Posterior cingulate gyrus (tissue), 11 donors: ENCODE data around the gene PPP6R1.

Experiments used
- DNase-seq, 10 donors: peaks; one replicate each; pipeline versions ENCODE4 v3.0.0 to v3.0.0-alpha.2; 2020 to 2021; ENCODE audit warnings: mixed read lengths in 3 of 10
- intact Hi-C: fragments of 100-400 bp; cut with DNase I; formaldehyde crosslinking; loops from one replicate; pipeline ENCODE4 v1.15.1; 2023

PPP6R1 gene

GRCh38 chr19:55247621-55248099 lies 11.2 kb downstream of the PPP6R1 start:
- intact Hi-C loops: no loop called here
- DNase-seq: peak in 3 of 10 donors; percentile 70 to 80 (median 79)

DNA sequence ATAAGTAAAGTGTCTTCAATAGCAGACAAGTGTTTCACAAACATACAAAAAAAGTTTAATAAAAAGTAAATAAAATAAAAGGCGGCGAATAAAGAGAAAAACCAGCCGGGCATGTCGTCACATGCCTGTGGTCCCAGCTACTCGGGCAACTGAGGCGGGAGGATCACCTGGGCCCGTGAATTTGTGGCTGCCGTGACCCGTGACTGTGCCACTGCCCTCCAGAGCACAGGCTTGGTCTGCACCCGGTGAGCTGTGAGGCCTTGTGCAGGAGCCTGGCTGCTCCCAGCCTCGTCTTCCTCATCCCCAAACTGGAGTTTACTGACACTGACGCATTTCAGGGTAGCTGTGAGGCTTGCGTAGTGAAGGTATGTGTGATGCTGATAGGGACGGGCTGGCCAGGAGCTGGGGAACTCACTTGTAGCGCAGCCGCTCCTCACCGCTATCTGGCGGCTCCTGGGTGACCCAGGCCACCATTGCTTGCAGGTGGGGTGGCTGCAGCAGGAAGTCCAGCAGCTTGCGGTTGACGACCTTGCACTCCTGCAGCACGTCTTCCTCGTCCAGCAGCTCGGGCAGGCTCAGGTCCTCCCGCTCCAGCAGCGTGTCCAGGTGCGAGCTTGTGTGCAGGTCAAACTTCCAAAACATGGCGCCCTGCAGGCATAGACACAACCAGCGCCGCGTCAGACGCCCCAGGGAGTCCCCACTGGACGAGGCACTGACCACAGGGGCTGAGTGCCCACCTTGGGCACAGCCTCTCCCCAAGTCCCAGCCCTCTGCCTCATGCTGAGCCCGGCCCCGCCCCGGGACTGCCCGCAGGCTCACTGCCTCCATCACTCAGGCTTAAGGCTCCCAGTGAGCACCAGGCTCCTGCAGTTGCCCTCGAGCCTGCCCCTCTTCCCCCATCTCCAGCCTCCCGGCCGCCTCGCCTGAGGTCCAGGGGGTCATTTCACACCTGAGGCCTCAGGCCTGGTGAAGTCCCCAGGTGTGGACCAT lies 12.1 kb downstream of the PPP6R1 start:
- intact Hi-C loops: no loop called here
- DNase-seq: peak in 3 of 10 donors; percentile 53 to 82 (median 75)

GRCh38 chr19:55245236-55245904 lies 13.4 kb downstream of the PPP6R1 start:
- DNase-seq: peak in 3 of 10 donors; percentile 8 to 43 (median 37)
- intact Hi-C loops: no loop called here

DNA sequence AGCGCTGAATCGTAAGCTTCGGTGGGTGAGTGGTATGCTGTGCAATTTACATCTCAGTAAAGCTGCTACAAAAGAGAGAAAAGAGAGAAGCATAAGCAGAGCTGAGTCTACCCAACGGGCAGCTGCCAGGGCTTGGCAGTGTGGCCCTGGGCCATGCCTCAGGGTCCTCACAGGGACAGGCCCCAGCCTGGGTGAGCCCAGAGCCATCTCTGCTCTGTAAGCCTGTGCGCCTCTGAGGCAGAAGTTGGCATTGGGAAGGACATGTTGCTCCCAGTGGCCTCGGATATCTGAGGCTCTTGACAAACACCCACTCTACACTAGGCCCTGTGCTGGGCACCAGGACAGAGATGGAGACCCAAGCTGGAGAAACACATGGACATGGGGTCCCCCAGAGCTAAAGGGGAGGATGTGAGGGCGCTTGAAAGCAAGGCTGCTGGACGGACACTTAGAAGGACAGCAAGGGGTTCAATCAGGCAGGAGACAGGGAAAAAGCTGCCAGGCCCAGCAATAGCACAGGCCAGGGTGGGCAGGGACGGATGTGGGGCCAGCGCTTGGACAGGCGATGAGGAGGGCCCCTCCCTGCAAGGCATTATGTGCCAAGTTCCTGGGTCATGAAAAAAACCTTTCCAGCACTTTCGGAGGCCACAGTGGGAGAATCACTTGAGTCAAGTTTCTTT lies 14.7 kb downstream of the PPP6R1 start:
- peak in 3 of 10 donors; percentile 39 to 71 (median 46) for DNase-seq

DNA sequence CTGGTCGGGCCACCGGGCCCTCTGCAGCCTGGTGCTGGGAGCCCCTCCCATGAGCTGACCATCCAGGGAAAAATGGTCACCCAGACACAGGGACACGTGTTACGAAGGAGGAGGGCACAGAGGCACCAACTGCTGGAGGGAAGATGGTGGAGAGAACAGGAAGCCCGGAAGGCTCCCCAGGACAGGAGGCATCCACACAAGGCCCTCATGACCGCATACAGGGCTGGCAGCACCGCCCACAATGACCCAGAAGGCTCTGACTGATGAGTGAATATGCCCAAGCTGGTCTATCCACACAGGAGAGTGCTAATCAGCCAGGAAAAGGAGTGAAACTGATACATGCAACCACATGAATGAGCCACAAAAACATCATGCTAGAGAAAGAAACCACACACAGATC lies 16.3 kb downstream of the PPP6R1 start:
- intact Hi-C loops: no loop called here
- DNase-seq: peak in 2 of 10 donors; percentile 43 to 51

More for the DNA sequence above, 14.7 kb downstream of the PPP6R1 start:
- intact Hi-C loops: no loop called here

DNA sequence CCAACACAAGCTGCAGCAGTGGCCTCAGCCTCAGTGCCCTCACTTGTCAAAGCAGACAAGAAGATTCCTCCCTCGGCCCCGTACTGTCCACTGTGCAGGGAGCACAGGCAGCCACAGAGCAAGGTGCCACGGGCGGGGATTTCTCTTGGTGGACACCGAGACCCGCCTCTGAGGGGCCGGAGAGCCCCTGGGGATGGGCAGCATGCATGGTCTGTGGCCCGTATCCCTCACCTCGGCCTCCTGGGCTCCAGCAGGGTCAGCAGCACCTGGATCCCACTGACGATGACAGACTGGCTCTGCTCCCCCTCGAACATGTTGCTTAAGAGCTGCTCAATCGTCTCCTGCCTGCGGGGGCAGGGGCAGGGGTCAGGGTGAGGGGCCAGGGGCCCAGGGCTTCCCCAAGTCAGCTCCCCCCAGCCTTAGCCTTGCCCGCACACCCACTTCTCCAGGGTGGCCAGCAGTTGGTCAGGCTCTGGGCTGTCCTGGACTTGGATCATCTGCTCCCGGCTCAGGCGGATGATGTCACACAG lies 16.8 kb downstream of the PPP6R1 start:
- peak in 2 of 10 donors; percentile 40 to 72 for DNase-seq
- intact Hi-C loops: no loop called here

- intact Hi-C loops: no loop called here
- peak in 3 of 10 donors; percentile 62 to 83 (median 80) for DNase-seq
Measured at GRCh38 chr19:55241143-55241934, 17.5 kb downstream of the PPP6R1 start.

GRCh38 chr19:55240713-55241020 lies 18.1 kb downstream of the PPP6R1 start:
- intact Hi-C loops: no loop called here
- DNase-seq: peak in 8 of 10 donors; percentile 35 to 93 (median 58)

GRCh38 chr19:55239004-55239403 lies 19.8 kb downstream of the PPP6R1 start:
- intact Hi-C loops: no loop called here
- DNase-seq: peak in 2 of 10 donors; percentile 59 to 60

- DNase-seq: peak in 2 of 10 donors; percentile 62 to 64
- intact Hi-C loops: no loop called here
Measured at GRCh38 chr19:55238030-55238429, 20.8 kb downstream of the PPP6R1 start.

- no peak for DNase-seq
- intact Hi-C loops: no loop called here
Measured at GRCh38 chr19:55232986-55233385, 25.8 kb downstream of the PPP6R1 start.

DNA sequence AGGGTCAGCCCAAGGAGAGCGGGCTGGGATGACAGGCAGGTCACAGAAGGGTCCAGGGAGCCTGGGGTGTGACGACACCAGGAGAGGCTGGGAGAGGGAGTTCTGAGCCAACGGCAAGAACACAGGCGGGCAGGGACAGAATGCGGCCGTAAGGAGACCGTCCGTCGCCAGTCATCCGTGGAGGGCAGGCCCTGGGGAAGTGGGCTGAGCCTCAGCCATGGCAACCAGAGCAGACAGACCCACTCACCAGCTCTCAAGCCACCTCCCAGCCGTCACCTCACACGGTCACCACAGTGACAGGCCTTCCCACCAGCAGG lies 26.6 kb downstream of the PPP6R1 start:
- DNase-seq: peak in 2 of 10 donors; percentile 56 to 63
- intact Hi-C loops: no loop called here

DNA sequence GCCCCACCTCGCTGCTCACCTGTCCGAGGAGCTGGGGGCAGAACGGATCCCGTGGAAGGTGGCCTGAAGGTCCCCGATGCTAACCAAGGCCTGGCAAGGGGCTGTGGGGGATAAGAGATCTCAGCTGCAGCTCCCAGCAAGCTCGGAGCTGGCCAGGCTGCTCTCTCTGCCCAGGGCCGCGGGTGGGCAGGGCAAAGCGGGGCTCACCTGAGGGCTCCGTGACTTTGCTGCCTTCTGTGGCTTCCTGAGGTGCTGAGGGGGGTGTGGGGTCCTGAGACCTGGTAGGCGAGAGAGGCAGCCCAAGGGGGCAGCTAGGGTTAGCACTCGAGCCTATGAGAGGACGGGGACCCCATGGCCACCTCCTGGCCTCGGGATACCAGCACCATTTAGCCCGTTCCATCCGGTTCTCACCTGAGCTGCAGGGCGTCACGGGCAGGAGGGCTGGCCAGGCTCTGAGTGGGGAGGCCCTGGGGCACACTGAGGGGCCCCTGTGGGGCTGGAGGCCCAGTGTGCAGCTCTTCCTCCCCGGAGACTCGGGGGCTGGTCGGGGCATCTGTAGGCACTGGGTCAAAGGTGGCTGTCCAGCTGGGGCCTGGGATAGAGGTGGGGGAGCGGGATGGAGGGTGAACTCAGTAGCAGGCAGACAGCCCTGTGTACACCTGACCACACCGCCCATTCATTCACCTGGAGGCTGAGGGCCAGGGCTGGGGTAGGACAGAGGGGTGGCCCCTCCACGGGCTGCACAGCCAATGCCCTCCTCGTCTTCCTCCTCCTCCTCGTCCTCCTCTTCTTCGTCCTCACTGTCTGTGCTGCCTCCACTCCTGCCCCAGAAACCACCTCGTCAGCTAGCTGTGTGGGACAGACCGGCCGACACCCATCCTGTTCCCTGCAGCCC lies 27.2 kb downstream of the PPP6R1 start:
- peak in 2 of 10 donors; percentile 44 to 45 for DNase-seq
- intact Hi-C loops: no loop called here

DNA sequence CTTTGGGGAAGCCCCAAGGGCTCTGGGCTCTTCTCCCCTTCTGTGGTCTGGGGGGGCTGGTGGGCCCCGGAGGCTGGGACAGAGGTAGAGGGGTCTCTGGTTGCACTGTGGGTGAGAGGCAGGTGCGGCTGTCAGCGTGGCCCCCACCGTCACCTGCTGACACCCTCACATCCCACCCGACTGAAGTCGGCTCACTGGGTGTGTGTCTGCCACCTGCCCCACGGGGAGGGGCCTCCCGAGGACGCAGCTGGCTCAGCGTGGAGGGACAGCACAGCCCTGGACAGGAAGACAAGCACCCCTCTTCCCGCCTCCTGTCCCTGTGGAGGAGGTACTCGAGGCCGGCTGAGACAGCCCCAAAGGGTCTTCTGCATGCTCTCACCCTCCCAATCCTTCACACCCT lies 28.0 kb downstream of the PPP6R1 start:
- peak in 1 of 10 donors; percentile 42 for DNase-seq
- intact Hi-C loops: no loop called here

GRCh38 chr19:55230329-55230728 lies 28.5 kb downstream of the PPP6R1 start:
- intact Hi-C loops: no loop called here
- DNase-seq: peak in 1 of 10 donors; percentile 46

DNA sequence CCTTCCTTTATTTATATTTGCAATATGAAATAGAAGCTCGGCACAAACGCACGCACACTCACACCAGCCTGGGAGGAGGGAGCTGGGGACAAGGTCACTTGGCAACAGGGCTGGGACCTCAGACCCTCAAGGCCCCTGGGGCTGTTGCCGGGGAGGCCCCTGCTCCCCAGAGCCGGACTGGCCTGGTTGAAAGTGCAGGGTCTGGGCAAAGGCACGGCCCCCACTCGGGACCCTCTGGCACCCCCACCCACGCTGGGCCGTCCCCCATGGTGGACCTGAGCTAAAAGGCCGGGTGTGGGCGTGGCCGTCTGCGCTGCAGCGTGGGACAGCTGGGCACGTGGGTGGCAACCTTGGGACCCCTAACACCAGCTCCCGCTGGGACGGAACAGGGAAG lies 29.0 kb downstream of the PPP6R1 start:
- peak in 1 of 10 donors; percentile 47 for DNase-seq
- intact Hi-C loops: no loop called here

GRCh38 chr19:55229145-55229788 lies 29.6 kb downstream of the PPP6R1 start:
- DNase-seq: peak in 1 of 10 donors; percentile 80
- intact Hi-C loops: no loop called here

GRCh38 chr19:55228403-55229031 lies 30.3 kb downstream of the PPP6R1 start, which contains the start of gene TMEM86B:
Gene TMEM86B (minus strand): TSS chr19:55228763. CDS start chr19:55228741, 22 bp downstream.
- intact Hi-C loops: no loop called here
- DNase-seq: peak in 2 of 10 donors; percentile 55 to 61
